D341Med (cell line): Measurements from ENCODE around the gene TGFA.
"Not testable (repeated sequence)": the region's sequence is repeated elsewhere in the genome, so short reads cannot be mapped to it uniquely, and the experiment has no call there.

Experiments
- DNase-seq: peaks from one replicate; pipeline ENCODE4 v3.0.0; 2012; ENCODE audit warnings: low spot score

The TGFA gene

DNA sequence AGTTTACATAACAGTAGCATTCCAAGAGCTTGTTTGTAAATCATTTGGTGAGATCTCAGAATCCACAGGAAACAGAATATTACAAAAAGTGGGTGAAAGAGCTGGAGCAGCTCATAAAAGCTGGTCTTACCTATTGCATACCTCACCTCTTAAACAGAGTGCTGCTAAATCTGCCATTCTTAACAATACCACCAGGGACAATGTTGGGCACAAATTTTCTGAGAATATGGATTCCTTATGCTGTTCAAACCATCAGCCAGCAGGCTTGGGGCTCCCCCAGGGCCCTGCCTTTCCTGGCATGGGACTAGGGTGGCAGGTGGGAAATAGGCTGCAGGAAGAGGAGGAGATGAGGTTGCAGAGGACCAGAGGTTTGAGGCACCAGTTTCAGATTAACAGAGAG is 55.6 kb downstream of the TGFA start:
- DNase-seq: no peak

DNA sequence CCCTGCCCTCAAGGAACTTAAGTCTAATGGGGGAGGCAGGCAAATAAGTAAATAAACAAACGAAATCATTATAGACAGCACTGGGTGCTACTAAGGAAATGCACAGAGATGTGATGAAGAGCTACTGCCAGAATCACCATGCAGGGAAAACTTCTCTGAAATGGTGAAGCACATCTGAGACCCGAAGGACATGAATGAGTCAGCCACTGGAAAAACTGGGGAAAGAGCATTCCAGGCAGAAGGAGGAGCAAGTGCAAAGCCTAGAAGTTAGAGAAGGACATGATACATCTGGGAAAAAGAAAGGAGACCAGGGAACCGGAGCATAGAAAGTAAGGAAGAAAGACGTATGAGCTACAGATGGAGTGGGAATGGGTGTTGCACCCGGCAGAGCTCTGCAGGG is 56.8 kb downstream of the TGFA start:
- no peak for DNase-seq

DNA sequence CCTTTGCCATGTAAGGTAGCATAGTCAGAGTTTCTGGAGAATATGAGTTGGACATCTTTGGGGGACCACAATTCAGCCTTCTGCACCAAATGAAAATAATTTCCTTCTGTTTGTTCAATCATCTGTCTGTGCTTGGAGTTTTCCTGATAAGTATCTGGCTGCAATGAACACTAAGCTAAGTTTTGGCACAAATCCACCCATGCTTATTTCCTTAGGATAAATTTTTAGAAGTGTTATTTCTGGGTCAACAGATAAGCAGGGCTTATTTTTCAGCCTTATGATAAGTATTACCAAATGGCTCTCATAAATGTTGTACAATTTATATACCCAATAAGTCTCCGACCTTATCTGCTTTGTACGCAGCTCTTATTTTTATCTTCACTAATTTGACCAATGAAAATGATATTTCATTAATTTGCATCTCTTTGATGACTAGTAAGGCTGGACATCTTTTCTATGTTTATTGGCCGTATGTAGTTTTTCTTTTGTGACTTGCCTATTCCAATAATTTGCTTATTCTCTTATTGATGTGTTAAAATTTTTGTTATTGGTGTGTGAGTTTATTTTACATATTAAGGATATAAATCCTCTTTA is 59.2 kb downstream of the TGFA start:
- no peak for DNase-seq

DNA sequence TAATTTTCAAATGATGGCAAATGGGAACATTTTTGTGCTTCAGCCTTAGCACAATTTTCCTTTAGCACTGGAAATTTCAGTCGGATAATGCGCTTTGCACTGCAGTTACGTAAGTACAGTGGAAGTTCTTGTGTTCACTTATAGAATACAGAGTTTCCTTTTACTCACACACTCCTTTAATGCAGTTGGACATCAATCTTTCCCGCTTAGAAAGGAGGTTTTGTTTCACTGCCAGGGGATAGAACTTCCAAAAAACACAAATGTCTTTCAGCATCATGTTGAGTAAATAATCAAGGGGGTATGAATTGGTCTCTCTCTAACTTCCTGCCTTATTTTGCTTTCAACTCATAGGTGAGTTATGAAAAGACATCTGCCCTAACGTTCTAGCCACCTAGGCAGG is 63.2 kb downstream of the TGFA start:
- no peak for DNase-seq

- DNase-seq: no peak
Measured at GRCh38 chr2:70489165-70489564, 64.5 kb downstream of the TGFA start.

DNA sequence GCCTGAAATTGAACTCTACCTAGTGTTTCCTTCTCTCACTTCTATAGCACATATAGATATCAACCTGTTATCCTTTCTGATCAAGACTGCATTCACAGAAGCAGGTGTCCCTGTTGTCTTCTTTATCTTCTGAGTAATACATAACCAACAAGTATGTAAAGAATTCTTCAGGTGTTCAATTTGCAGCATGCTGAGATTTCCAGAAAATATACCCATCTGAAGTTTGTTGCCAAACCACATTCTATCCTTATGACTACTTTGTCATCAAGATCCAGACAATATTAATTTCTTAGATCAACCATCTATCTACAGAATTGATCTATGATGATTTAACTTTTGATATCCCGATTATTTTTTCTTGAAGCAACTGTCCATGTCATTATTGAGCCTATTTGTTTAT is 69.5 kb downstream of the TGFA start:
- no peak for DNase-seq

DNA sequence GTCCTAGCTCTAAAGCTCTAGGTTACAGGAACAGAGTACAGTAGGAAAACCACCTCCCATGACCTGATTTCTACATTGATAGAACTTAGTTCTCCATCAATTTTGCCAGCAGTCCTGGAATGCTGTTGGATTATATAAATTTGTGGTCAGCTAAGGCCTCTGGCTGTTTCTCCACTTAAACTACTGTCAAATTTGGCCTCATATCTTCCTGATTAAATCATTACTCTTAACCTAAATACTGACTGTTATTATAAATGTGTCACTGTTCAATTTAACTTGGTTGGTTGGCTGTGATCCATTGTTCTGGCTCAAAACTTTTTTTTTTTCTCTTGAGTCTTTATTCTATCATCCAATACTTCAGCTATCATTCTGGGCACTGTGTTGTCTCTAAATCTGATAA is 71.2 kb downstream of the TGFA start:
- DNase-seq: no peak

GRCh38 chr2:70480468-70480867 is 73.2 kb downstream of the TGFA start:
- DNase-seq: no peak

GRCh38 chr2:70479816-70480215 is 73.8 kb downstream of the TGFA start:
- DNase-seq: no peak

- no peak for DNase-seq
Measured at GRCh38 chr2:70477441-70477844, 76.2 kb downstream of the TGFA start.

- DNase-seq: no peak
Measured at GRCh38 chr2:70475266-70475665, 78.4 kb downstream of the TGFA start.

- no peak for DNase-seq
Measured at GRCh38 chr2:70474256-70474848, 79.3 kb downstream of the TGFA start.

- no peak for DNase-seq
Measured at GRCh38 chr2:70473101-70473722, 80.4 kb downstream of the TGFA start.

DNA sequence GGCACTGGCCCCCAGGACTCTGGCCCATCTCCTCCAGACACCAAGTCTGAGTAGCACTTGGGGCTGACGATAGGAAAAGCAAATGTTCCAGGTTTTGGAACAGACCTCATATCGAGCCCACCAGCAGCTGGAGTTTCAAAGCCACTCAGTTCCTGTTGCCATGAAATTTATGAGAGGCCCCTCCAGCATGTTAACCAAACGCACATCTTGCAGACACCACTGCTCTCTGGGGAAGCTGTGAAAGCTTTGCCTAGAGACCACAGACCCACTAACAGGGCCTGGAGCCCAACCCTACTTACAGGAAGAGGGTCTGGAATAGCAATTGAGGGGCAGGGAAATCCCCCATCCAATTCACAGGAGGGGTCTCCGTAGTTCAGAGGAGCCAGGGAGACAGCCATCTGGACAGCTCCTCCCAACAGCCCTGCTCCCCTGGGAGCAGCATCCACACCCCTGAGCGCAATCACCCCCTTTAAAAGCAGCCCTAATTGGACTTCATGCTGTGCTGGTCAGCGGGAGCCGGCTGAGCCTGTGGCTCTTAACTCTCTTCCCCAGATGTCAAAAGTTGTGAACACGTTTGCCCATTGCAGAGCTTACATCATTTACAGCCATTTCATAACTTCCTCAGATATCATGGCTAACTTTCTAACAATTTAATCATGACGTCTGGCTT is 81.3 kb downstream of the TGFA start:
- no peak for DNase-seq

DNA sequence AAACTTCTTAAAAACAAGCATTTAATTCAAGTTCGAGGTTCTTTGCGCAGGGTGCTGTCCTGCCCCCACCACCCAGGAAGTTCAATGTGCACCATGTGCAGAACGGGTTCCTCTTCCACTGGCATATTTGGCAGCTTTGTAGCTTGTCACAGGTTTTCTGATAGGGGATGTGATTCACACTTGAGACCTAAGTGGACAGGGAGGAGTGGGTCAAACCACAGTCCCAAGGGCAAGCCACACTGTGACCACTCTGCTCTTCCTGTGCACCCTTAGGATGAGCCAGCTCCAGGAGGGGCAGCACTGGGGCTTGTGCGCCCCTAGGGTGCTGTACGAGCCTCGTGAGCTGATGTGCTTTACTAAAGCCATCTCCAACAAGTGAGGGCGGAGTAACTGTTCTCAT is 82.5 kb downstream of the TGFA start:
- DNase-seq: no peak

DNA sequence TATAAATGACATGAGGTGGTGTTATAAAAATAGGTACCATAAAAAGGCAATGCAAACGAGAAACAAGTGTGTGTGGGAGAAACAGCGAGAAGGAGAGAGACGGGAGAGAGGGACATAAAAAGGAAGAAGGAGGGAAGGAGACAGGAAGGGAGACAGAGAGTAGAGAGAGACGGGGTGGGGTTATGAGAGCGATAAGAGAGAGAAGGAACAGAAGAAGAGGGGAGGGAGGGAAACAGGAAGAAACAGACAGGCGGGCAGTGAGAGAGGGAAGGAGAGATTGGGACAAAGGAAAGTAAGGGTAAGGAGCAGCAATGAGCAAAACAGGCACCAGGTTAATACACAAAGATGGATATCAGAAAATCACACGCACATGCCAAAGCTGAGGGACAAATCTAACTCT is 83.7 kb downstream of the TGFA start:
- DNase-seq: no peak

DNA sequence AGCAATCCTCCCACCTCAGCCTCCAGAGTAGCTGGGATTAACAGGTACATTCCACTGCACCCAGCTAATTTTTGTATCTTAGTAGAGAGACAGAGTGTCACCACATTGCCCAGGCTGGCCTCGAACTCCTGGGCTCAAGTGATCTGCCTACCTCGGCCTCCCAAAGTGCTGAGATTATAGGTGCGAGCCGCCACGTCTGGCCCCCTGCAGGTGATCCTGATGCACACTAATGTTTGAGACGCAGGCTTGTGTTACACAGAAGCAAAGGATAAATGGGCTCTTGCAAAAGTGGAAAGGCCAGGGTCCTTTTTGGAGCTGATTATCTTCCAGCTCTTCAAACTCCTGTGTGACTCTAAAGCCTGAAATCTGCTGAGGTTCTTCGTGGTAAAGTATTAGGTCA is 84.2 kb downstream of the TGFA start:
- no peak for DNase-seq

- no peak for DNase-seq
Measured at GRCh38 chr2:70468878-70469277, 84.7 kb downstream of the TGFA start.

DNA sequence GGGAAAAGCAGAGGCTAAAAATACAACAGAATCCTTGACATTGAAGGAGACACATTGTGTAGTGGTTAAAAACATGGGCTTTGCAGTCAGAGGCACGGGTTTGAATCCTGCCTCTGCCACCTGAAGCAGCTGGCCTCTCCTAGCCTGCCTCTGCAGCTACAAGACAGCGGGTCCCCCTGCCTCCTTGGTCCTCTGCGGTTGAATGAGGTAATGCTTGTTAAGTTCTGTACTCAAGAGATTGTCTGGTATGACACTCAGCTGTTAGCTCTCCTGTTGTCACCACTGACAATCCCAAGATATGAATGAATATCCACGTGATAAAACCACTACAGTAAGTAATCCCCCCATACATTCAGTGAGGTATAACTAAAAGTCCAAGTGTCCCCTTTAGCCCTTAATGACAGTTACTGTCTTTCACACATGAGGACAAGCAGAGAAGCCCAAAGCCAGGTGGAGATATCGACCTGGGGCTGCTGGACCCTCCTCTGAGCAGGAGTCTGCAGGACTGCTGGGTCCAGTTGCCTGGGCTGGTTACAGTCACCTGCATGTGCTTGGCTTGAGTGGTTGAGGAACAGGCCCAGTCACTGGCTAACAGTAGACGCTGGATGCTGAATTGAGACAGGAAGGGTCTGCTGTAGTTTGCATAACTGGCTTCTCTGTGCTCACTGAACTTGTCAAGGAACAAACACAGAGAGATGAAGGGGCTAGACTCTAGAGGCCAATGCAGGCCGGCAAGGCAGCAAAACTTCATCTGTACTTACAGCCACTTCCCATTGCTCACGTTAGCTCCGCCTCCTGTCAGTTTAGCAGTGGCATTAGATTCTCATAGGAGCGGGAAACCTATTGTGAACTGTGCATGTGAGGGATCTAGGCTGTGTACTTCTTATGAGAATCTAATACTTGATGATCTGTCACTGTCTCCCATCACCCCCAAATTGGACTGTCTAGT is 85.5 kb downstream of the TGFA start:
- DNase-seq: no peak

GRCh38 chr2:70467237-70467636 is 86.4 kb downstream of the TGFA start:
- no peak for DNase-seq

- not testable (repeated sequence) for DNase-seq
Measured at GRCh38 chr2:70466647-70467046, 87.0 kb downstream of the TGFA start.

- DNase-seq: no peak
Measured at GRCh38 chr2:70463997-70464396, 89.6 kb downstream of the TGFA start.
